PC-3 (cell line): ENCODE measurements around the gene SAA1. TPM values are rescaled to one million over a fixed set of nuclear protein-coding genes. Genes with fewer than 3 reads are reported as not detected.

Source experiments
- ATAC-seq: fragments of 200-7000 bp; cut with Tn5 transposase; 2 replicates; pipeline ENCODE4 v1.9.1; 2020; ENCODE audit warnings: mild to moderate bottlenecking, moderate library complexity
- BruUV-seq: library from RNA; stranded (reverse); fragments of 400-500 nt; replicated peaks from 2 replicates; lab custom pipeline; 2021; lab: Mats Ljungman, UMichigan
- CTCF ChIA-PET: fragments of 300-600 bp; sonication (Branson Sonifier 250); formaldehyde crosslinking; loops from one replicate; lab custom pipeline; 2022; ENCODE audit warnings: antibody characterized with exemption; lab: Charles Lee
- POLR2A ChIA-PET: fragments of 300-600 bp; sonication (Branson Sonifier 250); formaldehyde crosslinking; loops from one replicate; lab custom pipeline; 2022; ENCODE audit warnings: antibody characterized with exemption; ENCODE audit not compliant: unreplicated experiment; lab: Charles Lee
- DNase-seq: peaks from one replicate; pipeline ENCODE4 v3.0.0-alpha.2; 2015
- H2AFZ ChIP-seq: fragments of 300-600 bp; sonication (generic); 2 replicates; pipeline ENCODE4 v1.6.0; 2016; ENCODE audit warnings: antibody characterized with exemption, low read length
- H3F3A ChIP-seq: fragments of 300-600 bp; sonication (generic); one replicate; pipeline ENCODE4 v1.6.0; 2017; ENCODE audit warnings: antibody characterized with exemption, low read length, control low read depth, mild to moderate bottlenecking; ENCODE audit not compliant: unreplicated experiment
- H3K27ac ChIP-seq: fragments of 300-600 bp; sonication (generic); 2 replicates; pipeline ENCODE4 v1.5.1; 2016; ENCODE audit warnings: mild to moderate bottlenecking, low read length
- H3K27me3 ChIP-seq: fragments of 300-600 bp; sonication (generic); 2 replicates; pipeline ENCODE4 v1.6.1; 2016; ENCODE audit warnings: low read length, mixed read lengths
- H3K36me3 ChIP-seq: fragments of 300-600 bp; sonication (generic); 2 replicates; pipeline ENCODE4 v1.6.1; 2016; ENCODE audit warnings: low read depth, mixed run types, low read length, mixed read lengths
- H3K4me1 ChIP-seq: fragments of 300-600 bp; sonication (generic); 2 replicates; pipeline ENCODE4 v1.5.1; 2016; ENCODE audit warnings: low read length; ENCODE audit not compliant: insufficient read depth
- H3K4me2 ChIP-seq: fragments of 300-600 bp; sonication (generic); 2 replicates; pipeline ENCODE4 v1.6.0; 2016; ENCODE audit warnings: low read length
- H3K4me3 ChIP-seq: fragments of 300-600 bp; sonication (generic); 2 replicates; pipeline ENCODE4 v1.5.1; 2016; ENCODE audit warnings: mild to moderate bottlenecking, low read length, mixed read lengths
- H3K79me2 ChIP-seq: fragments of 300-600 bp; sonication (generic); 2 replicates; pipeline ENCODE4 v1.6.1; 2017; ENCODE audit warnings: low read length, mixed read lengths
- H3K9ac ChIP-seq: fragments of 300-600 bp; sonication (generic); 2 replicates; pipeline ENCODE4 v1.6.0; 2016; ENCODE audit warnings: mild to moderate bottlenecking, low read length
- H3K9me2 ChIP-seq: fragments of 300-600 bp; sonication (generic); replicated peaks from 2 replicates; pipeline ENCODE4 v1.6.1; 2016; ENCODE audit warnings: mixed run types, low read length, mixed read lengths
- H3K9me3 ChIP-seq: fragments of 300-600 bp; sonication (generic); 2 replicates; pipeline ENCODE4 v1.6.1; 2016; ENCODE audit warnings: low read length, mixed read lengths
- H4K20me1 ChIP-seq: fragments of 300-600 bp; sonication (generic); 2 replicates; pipeline ENCODE4 v1.6.1; 2016; ENCODE audit warnings: low read length, mixed read lengths
- EZH2 ChIP-seq: fragments of 300-600 bp; sonication (generic); IDR thresholded peaks from one replicate; pipeline ENCODE4 v1.6.1; 2017; ENCODE audit warnings: antibody characterized with exemption, mild to moderate bottlenecking, low read length; ENCODE audit not compliant: unreplicated experiment
- EZH2phosphoT487 ChIP-seq: fragments of 300-600 bp; sonication (generic); IDR thresholded peaks from 2 replicates; pipeline ENCODE4 v1.6.1; 2018; ENCODE audit warnings: mild to moderate bottlenecking, antibody characterized with exemption, low read length, borderline replicate concordance
- intact Hi-C: fragments of 100-400 bp; cut with micrococcal nuclease; formaldehyde crosslinking; loops from 2 replicates; pipeline ENCODE4 v1.9.0; 2023
- total RNA-seq: library from RNA; depleted of rRNA; stranded (reverse); fragments of >200 nt; gene quantifications from 2 replicates; pipeline ENCODE4 v1.2.3, GENCODE V29; 2014
- TF ChIP-seq, protein P1 (sequence below): fragments of 300-600 bp; sonication (generic); conservative IDR thresholded peaks from 2 replicates; pipeline ENCODE4 v1.5.1; 2017; ENCODE audit warnings: antibody characterized with exemption, low read depth, mild to moderate bottlenecking, low read length

Gene SAA1
- total RNA-seq, 1 experiment from 2014 or later = not detected

DNA sequence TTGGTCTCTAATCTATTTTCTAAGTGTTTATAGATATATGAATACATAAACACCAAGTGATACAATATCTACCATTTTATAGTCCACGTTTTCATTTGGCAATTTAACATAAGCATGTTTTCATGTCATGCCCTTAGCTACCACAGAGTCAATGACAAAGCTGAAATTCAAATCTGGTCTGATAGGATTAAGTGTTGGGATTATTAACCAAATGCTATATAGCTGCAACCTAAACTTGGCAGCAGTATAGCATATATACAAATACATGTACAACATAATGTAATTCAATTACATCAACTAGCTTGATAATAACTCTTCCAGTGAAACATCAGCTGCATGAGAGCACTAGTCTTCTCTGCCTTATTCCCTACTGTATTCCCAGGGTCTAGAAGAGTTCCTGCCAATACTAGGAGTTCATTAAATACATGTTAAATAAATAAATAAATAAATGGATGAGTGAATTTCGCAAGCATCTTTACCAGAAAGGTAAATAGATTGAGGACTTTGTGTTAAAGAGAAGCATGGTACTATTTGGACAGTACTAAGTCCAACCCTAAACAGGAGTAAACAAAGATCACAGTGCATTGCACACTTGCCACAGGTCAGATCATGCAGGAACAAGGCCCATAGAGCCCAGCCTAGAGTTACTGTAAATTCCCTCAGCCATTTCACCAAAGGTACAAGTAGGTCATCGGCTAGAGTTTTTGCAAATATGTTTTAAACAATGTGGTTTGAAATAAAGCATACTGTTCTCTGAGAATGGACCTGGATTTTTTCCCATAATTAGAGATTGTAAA is 42.3 kb upstream of the SAA1 start:
- BruUV-seq = no TSS peak
- ATAC-seq (no peak), DNase-seq (no peak)
- Histone ChIP-seq H3F3A (no peaks in the 10 kb centered on the region), H3K27me3 (peaks cover 6% of the 10 kb centered on the region; the same call in 1 of the 2 replicates), H3K79me2 (no peaks in the 10 kb centered on the region), H3K4me3 (no peak overlapping the region), H3K27ac (no peak overlapping the region), H3K9me2 (no peaks in the 10 kb centered on the region), H3K9ac (no peak overlapping the region), H3K4me1 (no peaks in the 10 kb centered on the region), H3K4me2 (no peak overlapping the region), H4K20me1 (no peaks in the 10 kb centered on the region), H2AFZ (no peak overlapping the region), H3K36me3 (no peaks in the 10 kb centered on the region), H3K9me3 (no peaks in the 10 kb centered on the region)
- TF ChIP-seq EZH2phosphoT487 (no peak), EZH2 (no peak)
- TF ChIP-seq, protein P1, sequence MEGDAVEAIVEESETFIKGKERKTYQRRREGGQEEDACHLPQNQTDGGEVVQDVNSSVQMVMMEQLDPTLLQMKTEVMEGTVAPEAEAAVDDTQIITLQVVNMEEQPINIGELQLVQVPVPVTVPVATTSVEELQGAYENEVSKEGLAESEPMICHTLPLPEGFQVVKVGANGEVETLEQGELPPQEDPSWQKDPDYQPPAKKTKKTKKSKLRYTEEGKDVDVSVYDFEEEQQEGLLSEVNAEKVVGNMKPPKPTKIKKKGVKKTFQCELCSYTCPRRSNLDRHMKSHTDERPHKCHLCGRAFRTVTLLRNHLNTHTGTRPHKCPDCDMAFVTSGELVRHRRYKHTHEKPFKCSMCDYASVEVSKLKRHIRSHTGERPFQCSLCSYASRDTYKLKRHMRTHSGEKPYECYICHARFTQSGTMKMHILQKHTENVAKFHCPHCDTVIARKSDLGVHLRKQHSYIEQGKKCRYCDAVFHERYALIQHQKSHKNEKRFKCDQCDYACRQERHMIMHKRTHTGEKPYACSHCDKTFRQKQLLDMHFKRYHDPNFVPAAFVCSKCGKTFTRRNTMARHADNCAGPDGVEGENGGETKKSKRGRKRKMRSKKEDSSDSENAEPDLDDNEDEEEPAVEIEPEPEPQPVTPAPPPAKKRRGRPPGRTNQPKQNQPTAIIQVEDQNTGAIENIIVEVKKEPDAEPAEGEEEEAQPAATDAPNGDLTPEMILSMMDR = no peak
- ChIA-PET CTCF (no interaction called here), POLR2A (no interaction called here)
- intact Hi-C loops = no loop called here

DNA sequence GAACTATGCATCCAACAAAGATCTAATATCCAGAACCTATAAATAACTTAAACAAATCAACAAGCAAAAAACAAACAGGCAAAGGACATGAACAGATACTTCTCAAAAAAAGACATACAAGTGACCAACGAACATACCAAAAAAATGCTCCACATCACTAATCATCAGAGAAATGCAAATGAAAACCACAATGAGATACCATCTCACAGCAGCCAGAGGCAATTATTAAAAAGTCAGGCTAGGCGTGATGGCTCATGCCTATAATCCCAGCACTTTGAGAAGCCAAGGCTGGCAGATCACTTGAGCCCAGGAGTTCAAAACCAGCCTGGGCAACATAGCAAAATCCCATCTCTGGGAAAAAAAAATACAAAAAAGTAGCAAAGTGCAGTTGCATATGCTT is 40.2 kb upstream of the SAA1 start:
- Histone ChIP-seq H3K9me2 (no peaks in the 10 kb centered on the region), H2AFZ (no peak overlapping the region), H3K9me3 (no peaks in the 10 kb centered on the region), H4K20me1 (no peaks in the 10 kb centered on the region), H3K36me3 (no peaks in the 10 kb centered on the region), H3K9ac (no peak overlapping the region), H3F3A (no peaks in the 10 kb centered on the region), H3K27ac (no peak overlapping the region), H3K4me2 (no peak overlapping the region), H3K27me3 (peaks cover 6% of the 10 kb centered on the region; the same call in 1 of the 2 replicates), H3K4me1 (no peaks in the 10 kb centered on the region), H3K4me3 (no peak overlapping the region), H3K79me2 (no peaks in the 10 kb centered on the region)
- no peak for DNase-seq
- ATAC-seq = no peak
- ChIA-PET CTCF (no interaction called here), POLR2A (no interaction called here)
- intact Hi-C loops = no loop called here
- no TSS peak for BruUV-seq
- TF ChIP-seq EZH2 (no peak), EZH2phosphoT487 (no peak)
- TF ChIP-seq, protein P1 = no peak

DNA sequence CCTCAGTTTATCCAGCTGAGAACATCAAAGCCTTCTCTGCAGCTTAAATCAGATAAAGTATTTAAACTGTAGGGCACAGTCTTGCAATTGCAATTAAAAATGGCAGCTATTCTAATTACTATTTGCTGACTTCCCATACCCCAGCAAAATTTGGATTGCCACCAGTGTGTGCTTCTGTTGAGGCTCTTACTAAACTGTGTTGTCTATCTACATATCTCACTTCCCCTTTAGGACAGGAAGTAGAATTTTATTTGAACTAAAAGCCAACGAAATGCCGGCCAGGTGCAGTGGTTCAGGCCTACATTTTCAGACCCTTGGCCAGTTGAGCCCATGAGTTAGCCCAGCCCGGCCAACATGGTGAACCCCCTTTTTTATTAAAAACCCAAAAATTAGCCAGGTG is 36.6 kb upstream of the SAA1 start:
- Histone ChIP-seq H3K4me1 (no peaks in the 10 kb centered on the region), H3F3A (no peaks in the 10 kb centered on the region), H3K4me3 (no peak overlapping the region), H4K20me1 (no peaks in the 10 kb centered on the region), H3K9me3 (no peaks in the 10 kb centered on the region), H3K4me2 (no peak overlapping the region), H3K9me2 (no peaks in the 10 kb centered on the region), H3K27ac (no peak overlapping the region), H3K79me2 (no peaks in the 10 kb centered on the region), H3K9ac (no peak overlapping the region), H3K27me3 (peaks cover 13% of the 10 kb centered on the region; the same call in 1 of the 2 replicates), H3K36me3 (no peaks in the 10 kb centered on the region), H2AFZ (no peak overlapping the region)
- TF ChIP-seq EZH2phosphoT487 = no peak
- TF ChIP-seq, protein P1 = no peak
- no peak for TF ChIP-seq EZH2
- no peak for ATAC-seq
- CTCF ChIA-PET = no interaction called here
- POLR2A ChIA-PET = no interaction called here
- no peak for DNase-seq
- no TSS peak for BruUV-seq
- intact Hi-C loops = no loop called here
